Right forelimb (tissue), 1 donor: ENCODE measurements around the gene TNFSF13B.

ENCODE experiments used
- DNase-seq: peaks from one replicate; pipeline ENCODE4 v3.0.0-alpha.2; 2018

The TNFSF13B gene

GRCh38 chr13:108350579-108350978 is 81.1 kb downstream of the TNFSF13B start:
- no peak for DNase-seq

GRCh38 chr13:108352599-108352998 is 83.1 kb downstream of the TNFSF13B start:
- DNase-seq: no peak

- no peak for DNase-seq
Observed at GRCh38 chr13:108357228-108357627, 87.7 kb downstream of the TNFSF13B start.
